HepG2 (cell line): ENCODE results near the gene OR10P1. TPM values are rescaled to one million over a fixed set of nuclear protein-coding genes. Genes with fewer than 3 reads are reported as not detected.

Source experiments
- BRD4 ChIP-seq: sonication (generic); formaldehyde crosslinking; IDR thresholded peaks from 2 replicates; pipeline ENCODE4 v1.4.0; 2020; ENCODE audit warnings: missing genetic modification reagents
- CTCF ChIP-seq: sonication (generic); formaldehyde crosslinking; IDR thresholded peaks from 2 replicates; pipeline ENCODE4 v1.5.0; 2020; ENCODE audit warnings: mild to moderate bottlenecking, missing genetic modification reagents, moderate library complexity
- HNRNPUL1 ChIP-seq: fragments of 200-400 bp; formaldehyde crosslinking; IDR thresholded peaks from 2 replicates; pipeline ENCODE4 v1.6.1; 2017; ENCODE audit warnings: low read depth, mild to moderate bottlenecking, low read length, moderate library complexity
- IKZF4 ChIP-seq: sonication (generic); formaldehyde crosslinking; IDR thresholded peaks from 2 replicates; pipeline ENCODE4 v1.5.1; 2020; ENCODE audit warnings: borderline replicate concordance, mild to moderate bottlenecking, low read depth, missing genetic modification reagents; ENCODE audit errors: not compliant biosample characterization
- PAX8 ChIP-seq: sonication (generic); formaldehyde crosslinking; IDR thresholded peaks from 2 replicates; pipeline ENCODE4 v1.8.0; 2022; ENCODE audit warnings: mild to moderate bottlenecking, missing genetic modification reagents, borderline replicate concordance
- SIX1 ChIP-seq: sonication (generic); formaldehyde crosslinking; IDR thresholded peaks from 2 replicates; pipeline ENCODE4 v1.4.0; 2020; ENCODE audit warnings: missing genetic modification reagents, borderline replicate concordance
- SRSF1 ChIP-seq: fragments of 200-400 bp; formaldehyde crosslinking; optimal IDR thresholded peaks from 2 replicates; pipeline ENCODE3; 2017; ENCODE audit warnings: mild to moderate bottlenecking, low read depth, low read length, moderate library complexity
- TCF12 ChIP-seq, 2 experiments: fragments of 450-650 bp in 1 of 2; sonication (generic) in 1 of 2; formaldehyde crosslinking in 1 of 2; IDR thresholded peaks; 2 replicates each; pipeline versions ENCODE4 v1.6.1 to v1.8.0; 2017 to 2022; ENCODE audit warnings: antibody characterized with exemption in 1 of 2, mild to moderate bottlenecking in 1 of 2, missing genetic modification reagents in 1 of 2, moderate library complexity in 1 of 2
- ZBTB14 ChIP-seq: sonication (generic); formaldehyde crosslinking; IDR thresholded peaks from 2 replicates; pipeline ENCODE4 v1.4.0; 2020; ENCODE audit warnings: missing genetic modification reagents
- ZGPAT ChIP-seq: IDR thresholded peaks from 2 replicates; pipeline ENCODE4 v1.6.1; 2016; ENCODE audit warnings: mild to moderate bottlenecking
- ZNF296 ChIP-seq: sonication (generic); formaldehyde crosslinking; conservative IDR thresholded peaks from 2 replicates; pipeline ENCODE4 v1.5.0; 2020; ENCODE audit warnings: mild to moderate bottlenecking, missing genetic modification reagents
- ZNF451 ChIP-seq: sonication (generic); formaldehyde crosslinking; IDR thresholded peaks from 2 replicates; pipeline ENCODE4 v1.5.0; 2020; ENCODE audit warnings: mild to moderate bottlenecking, missing genetic modification reagents
- ZNF766 ChIP-seq: sonication (generic); formaldehyde crosslinking; IDR thresholded peaks from 2 replicates; pipeline ENCODE4 v1.5.0; 2020; ENCODE audit warnings: missing genetic modification reagents, borderline replicate concordance
- polyA plus RNA-seq, 8 experiments: library from polyadenylated mRNA; depleted of rRNA in 3 of 8; stranded (reverse) in 7 of 8; unstranded in 1 of 8; fragments of >200 nt; fragmentation: Illumina TruSeq in 4 of 8; extraction: Trizol in 4 of 8; gene quantifications; 2 replicates each; pipeline versions ENCODE4 v1.2.1 to v1.2.3, GENCODE V29; 2011 to 2016; ENCODE audit warnings: low read depth in 4 of 8, missing spikeins in 1 of 8, mixed read lengths in 1 of 8; ENCODE audit not compliant: insufficient read depth in 1 of 8
- total RNA-seq, 5 experiments: library from RNA; depleted of rRNA; stranded (reverse); fragments of >200 nt; fragmentation: Illumina TruSeq; extraction: Trizol; gene quantifications; 2 replicates each; pipeline ENCODE4 v1.2.3, GENCODE V29; 2016; ENCODE audit warnings: low read depth in 1 of 5
- TF ChIP-seq, protein P1 (sequence below): sonication (generic); formaldehyde crosslinking; IDR thresholded peaks from 2 replicates; pipeline ENCODE4 v1.4.0; 2020; ENCODE audit warnings: missing genetic modification reagents, mild to moderate bottlenecking, borderline replicate concordance
- TF ChIP-seq, protein P2 (sequence below): sonication (generic); formaldehyde crosslinking; IDR thresholded peaks from 2 replicates; pipeline ENCODE4 v1.4.0; 2020; ENCODE audit warnings: missing genetic modification reagents
- TF ChIP-seq, protein P3 (sequence below): sonication (generic); formaldehyde crosslinking; IDR thresholded peaks from 2 replicates; pipeline ENCODE4 v1.5.1; 2020; ENCODE audit warnings: missing genetic modification reagents, mild to moderate bottlenecking, borderline replicate concordance

Gene OR10P1
- total and polyA plus RNA-seq, 2 of the 13 experiments (the other 11 are each of a cell fraction or from before 2014, with no cell fraction given), result not detected

DNA sequence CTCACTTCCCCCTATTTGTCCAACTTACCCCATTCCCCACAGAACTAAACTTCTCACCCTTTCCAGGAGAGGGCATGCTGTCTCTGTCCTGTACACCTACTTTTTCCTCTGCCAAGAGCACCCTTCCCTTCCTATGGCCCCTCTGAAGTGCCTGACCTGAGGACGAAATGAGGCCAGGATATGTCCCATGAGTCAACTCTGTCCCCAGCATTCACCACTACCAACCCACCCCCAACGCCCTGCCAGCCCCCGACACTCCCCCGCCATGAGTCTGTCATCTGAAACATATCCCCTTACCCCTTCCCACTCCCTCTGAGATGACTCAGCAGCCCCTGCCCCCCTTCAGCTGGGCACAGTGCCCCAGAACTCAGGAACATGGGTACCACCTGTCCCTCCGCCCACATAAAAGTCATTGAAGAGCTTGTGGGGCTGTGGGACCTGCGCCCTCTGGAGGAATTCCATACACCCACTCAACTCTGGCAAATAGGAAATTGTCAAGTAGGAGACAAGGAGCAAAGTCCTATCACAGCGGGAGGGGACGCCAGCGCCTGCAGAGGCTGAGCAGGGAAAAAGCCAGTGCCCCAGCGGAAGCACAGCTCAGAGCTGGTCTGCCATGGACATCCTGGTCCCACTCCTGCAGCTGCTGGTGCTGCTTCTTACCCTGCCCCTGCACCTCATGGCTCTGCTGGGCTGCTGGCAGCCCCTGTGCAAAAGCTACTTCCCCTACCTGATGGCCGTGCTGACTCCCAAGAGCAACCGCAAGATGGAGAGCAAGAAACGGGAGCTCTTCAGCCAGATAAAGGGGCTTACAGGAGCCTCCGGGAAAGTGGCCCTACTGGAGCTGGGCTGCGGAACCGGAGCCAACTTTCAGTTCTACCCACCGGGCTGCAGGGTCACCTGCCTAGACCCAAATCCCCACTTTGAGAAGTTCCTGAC, 44.7 kb downstream of the OR10P1 start (continued):
- TF ChIP-seq, protein P1, sequence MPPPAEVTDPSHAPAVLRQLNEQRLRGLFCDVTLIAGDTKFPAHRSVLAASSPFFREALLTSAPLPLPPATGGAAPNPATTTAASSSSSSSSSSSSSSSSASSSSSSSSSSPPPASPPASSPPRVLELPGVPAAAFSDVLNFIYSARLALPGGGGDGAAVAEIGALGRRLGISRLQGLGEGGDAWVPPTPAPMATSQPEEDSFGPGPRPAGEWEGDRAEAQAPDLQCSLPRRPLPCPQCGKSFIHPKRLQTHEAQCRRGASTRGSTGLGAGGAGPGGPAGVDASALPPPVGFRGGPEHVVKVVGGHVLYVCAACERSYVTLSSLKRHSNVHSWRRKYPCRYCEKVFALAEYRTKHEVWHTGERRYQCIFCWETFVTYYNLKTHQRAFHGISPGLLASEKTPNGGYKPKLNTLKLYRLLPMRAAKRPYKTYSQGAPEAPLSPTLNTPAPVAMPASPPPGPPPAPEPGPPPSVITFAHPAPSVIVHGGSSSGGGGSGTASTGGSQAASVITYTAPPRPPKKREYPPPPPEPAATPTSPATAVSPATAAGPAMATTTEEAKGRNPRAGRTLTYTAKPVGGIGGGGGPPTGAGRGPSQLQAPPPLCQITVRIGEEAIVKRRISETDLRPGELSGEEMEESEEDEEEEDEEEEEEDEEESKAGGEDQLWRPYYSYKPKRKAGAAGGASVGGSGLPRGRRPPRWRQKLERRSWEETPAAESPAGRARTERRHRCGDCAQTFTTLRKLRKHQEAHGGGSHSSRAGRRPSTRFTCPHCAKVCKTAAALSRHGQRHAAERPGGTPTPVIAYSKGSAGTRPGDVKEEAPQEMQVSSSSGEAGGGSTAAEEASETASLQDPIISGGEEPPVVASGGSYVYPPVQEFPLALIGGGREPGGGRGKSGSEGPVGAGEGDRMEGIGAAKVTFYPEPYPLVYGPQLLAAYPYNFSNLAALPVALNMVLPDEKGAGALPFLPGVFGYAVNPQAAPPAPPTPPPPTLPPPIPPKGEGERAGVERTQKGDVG (CRISPR knock-in tag), result peak; percentile 73; the same call in 1 of the 2 replicates
- TF ChIP-seq CTCF (CRISPR knock-in tag) (peak; percentile 91), ZNF296 (CRISPR knock-in tag) (no peak), SRSF1 (peak; percentile 47), PAX8 (CRISPR knock-in tag) (no peak), IKZF4 (CRISPR knock-in tag) (no peak), HNRNPUL1 (no peak), ZNF766 (CRISPR knock-in tag) (no peak), TCF12 (IDR thresholded peaks at IDR 0.05) (no peak), TCF12 (CRISPR knock-in tag; IDR thresholded peaks at IDR 0.05) (no peak), ZGPAT (CRISPR knock-in tag) (peak; percentile 65; the same call in 1 of the 2 replicates), BRD4 (no peak), ZBTB14 (CRISPR knock-in tag) (no peak), SIX1 (CRISPR knock-in tag) (no peak), ZNF451 (no peak)
- TF ChIP-seq, protein P2, sequence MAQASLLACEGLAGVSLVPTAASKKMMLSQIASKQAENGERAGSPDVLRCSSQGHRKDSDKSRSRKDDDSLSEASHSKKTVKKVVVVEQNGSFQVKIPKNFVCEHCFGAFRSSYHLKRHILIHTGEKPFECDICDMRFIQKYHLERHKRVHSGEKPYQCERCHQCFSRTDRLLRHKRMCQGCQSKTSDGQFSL (CRISPR knock-in tag), result no peak
- TF ChIP-seq, protein P3, sequence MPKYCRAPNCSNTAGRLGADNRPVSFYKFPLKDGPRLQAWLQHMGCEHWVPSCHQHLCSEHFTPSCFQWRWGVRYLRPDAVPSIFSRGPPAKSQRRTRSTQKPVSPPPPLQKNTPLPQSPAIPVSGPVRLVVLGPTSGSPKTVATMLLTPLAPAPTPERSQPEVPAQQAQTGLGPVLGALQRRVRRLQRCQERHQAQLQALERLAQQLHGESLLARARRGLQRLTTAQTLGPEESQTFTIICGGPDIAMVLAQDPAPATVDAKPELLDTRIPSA (CRISPR knock-in tag), result no peak
